ENCODE data around the gene RFK.
A peak's percentile ranks its signal among the peaks of the same experiment; 100 is the strongest.
"Not testable (repeated sequence)": the region's sequence is repeated elsewhere in the genome, so short reads cannot be mapped to it uniquely, and the experiment has no call there.

Gene RFK

DNA sequence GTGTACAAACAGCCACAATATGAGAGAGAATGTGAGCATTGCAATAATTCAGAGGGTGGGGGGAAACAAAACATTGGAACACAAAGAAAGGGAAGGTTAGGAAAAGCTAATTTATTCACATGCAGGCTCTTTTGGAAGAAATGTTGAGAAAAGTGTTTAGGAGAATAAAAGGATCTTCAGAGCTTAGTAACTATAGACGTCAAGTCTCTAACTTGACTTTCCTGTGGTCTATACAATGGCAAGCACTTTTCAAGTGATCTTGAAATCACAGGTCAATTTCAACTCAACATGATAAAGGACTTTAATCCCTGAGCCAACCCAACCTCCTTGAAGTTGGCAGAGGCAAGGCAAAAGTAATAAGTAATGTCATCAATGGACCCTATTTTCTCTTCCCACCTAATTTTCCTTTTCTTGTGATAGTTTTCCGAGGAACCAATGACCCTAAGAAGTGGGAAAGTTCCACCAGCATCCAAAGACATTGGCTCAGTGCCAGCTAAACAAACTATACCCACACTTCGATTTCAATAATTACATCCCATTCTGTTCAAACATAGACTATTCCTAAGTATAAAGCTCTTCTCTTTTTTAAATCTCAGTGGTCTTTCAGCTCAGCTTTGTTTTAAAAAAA is 23.7 kb downstream of the RFK start:
- no peak for DNase-seq (ENCODE audit: low read depth)

- peak; percentile 68 for DNase-seq (ENCODE audit: low read depth)
Observed at GRCh38 chr9:76369583-76369982, 24.6 kb downstream of the RFK start.

DNA sequence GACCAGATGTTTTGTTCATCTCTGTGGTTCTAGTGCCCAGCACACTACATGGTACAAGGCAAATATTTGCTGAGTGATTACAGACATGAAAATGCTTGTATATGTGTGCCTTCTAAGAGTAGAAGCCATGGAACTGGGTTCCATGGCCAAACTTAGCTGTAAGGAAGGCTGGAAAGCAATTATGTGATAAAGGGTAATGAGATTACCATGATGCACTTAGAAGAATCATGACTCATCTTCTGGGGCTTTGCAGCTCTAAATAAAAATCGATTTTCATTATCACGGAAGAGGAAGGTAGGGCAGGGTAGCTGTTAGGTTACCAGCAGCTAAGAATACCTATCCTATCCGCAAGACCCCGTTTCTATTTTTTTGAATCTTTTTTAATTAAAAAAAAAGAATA is 28.0 kb downstream of the RFK start:
- DNase-seq (ENCODE audit: low read depth) = no peak

GRCh38 chr9:76365028-76365427 is 29.2 kb downstream of the RFK start:
- DNase-seq (ENCODE audit: low read depth) = peak; percentile 72

DNA sequence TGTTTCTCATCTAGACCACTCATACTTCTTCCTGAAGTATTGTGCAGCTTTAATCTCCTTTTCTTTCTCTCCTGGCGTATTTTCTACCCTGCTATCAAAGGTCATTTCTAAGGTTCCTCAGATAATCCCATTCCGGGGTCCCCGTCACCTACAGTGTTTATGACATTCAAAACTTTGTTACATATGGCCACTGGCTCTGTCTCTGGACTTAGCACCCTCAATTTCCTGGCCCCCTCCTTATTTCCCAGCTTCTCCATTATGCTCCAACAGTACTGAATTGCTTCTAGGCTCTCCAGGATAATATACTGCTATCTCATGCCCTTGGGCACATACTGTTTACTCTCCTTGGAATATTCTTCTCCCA is 31.2 kb downstream of the RFK start:
- DNase-seq (ENCODE audit: low read depth) = no peak

DNA sequence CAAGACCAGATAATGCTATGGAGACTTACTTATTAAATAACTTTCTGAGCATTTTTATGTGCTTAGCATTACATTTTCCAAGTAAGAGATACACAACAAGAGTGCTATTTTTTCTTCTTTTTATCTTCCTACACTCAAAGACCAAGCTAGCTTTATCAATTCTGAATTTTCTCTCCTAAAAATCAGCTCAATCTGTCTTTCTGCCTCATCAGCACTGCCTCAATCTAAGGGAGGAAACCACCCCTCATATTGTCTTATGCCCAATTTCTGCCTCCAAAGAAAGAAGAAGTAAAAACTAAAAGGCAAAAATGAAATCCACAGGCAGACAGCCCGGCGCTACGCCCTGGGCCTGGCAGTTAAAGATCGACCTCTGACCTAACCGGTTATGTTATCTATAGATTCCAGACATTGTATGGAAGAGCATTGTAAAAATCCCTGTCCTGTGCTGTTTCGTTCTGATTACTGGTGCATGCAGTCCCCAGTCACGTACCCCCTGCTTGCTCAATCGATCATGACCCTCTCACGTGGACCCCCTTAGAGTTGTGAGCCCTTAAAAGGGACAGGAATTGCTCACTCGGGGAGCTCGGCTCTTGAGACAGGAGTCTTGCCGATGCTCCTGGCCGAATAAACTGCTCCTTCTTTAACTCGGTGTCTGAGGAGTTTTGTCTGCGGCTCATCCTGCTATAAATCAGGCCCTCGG is 31.7 kb downstream of the RFK start:
- not testable (repeated sequence) for DNase-seq (ENCODE audit: low read depth)

DNA sequence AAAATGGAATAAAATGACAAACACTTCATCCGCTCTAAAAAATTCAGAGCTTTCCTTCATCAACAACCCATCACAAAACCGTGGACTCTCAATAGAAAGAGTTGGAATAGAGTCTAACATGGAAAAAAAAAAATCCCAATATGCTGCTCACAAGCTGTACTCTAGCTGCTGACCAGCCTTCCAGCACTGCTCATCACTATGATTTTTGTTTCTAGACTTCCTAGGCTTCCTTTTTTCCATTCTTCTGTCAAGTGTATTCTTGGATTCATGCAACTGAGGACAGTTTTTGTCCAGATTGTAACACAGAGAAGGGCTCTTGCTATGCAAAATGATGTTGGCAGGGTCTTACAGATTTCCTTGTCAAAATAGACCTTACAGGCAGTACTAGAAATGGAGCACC is 34.5 kb downstream of the RFK start:
- DNase-seq (ENCODE audit: low read depth) = no peak

GRCh38 chr9:76359365-76359764 is 34.9 kb downstream of the RFK start:
- no peak for DNase-seq (ENCODE audit: low read depth)

DNA sequence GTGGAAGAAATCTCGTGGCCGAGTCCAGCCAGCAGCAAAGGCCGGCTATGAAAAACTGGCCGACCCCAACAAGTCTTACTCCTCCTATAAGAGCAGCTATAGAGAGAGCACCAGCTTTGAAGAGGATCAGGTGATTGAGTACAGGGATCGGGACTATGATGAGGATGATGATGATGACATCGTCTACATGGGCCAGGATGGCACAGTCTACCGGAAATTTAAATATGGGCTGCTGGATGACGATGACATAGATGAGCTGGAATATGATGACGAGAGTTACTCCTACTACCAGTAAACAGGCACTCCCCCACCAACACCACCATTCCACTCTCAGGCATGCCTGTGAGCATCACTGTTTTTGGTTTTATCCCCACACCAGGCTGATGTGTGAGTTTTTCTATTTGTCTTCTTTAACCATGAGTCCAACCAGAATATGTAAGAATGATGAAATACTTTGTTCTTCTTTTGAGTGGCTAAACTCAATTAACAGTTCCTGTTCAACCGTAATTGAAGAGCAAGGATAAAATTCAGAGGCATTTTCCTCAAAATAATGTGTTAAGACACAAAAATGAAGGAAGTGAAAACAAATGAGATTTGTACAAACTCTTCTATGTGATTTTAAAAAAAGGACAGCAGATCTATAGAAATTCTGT is 35.5 kb downstream of the RFK start:
- no peak for DNase-seq (ENCODE audit: low read depth)

DNA sequence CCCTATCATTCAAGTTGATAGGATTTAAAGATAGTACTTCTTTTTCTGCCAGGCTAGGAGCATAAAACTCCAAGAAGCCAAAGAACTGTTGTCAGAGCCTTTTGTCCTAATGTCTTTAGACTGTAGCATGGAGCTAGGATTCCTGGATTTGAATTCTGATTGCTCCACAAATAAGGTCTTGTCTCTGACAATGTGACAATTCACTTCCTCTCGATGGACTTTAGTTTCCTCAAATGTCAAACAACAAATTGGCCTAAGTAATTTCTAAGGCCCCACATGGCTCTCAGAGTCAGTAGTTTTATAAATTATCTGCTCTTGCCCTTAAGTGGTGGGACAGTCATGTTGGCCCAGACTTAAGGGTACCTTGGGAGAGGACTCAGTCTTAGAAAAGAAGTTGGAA is 36.7 kb downstream of the RFK start:
- DNase-seq (ENCODE audit: low read depth) = no peak

DNA sequence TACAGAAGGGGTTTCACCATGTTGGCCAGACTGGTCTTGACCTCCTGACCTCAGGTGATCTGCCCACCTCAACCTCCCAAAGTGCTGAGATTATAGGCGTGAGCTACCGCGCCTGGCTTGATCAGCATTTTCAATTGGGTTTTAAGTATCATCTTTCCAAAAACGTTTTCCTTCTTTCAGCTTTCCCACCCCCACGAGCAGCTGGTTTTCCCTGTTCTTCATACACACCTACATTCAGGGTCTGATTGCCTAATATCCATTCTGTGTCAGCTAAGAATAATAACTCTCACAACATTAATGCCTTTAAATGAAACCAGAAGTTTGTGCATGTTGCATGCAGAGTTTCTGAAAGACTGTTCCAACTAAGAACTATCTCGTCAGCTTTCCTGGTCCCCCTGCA is 38.3 kb downstream of the RFK start:
- DNase-seq (ENCODE audit: low read depth) = no peak

DNA sequence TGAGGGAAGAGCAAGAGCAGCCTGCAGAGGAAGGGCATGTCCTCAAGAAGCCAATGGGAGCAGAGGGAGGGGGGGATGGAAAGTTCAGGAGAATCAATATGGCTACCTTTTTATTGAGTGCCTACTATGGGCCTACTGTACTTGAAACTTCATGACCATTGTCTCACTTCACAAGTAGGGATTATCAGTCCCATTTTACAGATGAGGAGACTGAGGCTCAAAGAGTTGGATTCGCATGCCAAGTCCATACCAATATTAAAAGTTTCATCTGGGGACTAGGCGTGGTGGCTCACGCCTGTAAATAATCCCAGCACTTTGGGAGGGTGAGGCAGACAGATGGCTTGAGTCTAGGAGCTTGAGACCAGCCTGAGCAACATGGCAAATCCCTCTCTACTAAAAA is 40.0 kb downstream of the RFK start:
- no peak for DNase-seq (ENCODE audit: low read depth)

GRCh38 chr9:76353280-76353679 is 40.9 kb downstream of the RFK start:
- DNase-seq (ENCODE audit: low read depth) = peak; percentile 46

DNA sequence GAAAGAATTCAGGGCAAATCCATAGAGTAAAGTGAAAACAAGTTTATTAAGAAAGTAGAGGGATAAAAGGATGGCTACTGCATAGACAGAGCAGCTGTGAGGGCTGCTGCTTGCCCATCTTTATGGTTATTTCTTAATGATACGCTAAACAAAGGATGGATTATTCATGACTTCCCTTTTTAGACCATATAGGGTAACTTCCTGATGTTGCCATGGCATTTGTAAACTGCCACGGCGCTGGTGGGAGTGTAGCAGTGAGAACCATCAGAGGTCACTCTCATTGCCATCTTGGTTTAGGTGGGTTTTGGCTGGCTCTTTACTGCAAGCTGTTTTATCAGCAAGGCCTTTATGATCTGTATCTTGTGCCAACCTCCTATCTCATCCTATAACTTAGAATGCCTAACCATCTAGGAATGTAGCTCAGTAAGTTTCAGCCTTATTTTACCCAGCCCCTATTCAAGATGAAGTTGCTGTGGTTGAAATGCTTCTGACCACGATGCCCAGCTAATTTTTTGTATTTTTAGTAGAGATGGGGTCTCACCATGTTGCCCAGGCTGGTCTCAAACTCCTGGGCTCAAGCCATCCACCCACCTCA is 42.1 kb downstream of the RFK start:
- DNase-seq (ENCODE audit: low read depth) = no peak

DNA sequence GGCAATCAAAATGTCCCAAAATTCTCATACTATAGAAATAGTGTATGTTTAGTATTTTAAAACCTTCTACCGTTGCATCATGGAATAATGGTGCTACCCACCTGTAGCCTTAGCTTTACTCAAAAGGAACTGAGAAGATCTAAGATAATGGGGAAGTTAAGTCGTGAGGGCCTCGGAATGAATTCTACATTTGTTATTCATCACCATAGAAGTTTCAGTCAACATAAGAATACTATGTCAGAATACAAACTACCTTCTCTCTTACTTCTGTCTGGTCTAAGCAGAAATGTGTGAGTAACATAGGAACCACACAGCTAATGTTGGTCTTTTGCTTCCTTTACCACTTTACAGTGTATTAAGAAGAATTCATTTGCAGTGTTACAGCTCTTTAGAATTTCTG is 43.2 kb downstream of the RFK start:
- DNase-seq (ENCODE audit: low read depth) = no peak

DNA sequence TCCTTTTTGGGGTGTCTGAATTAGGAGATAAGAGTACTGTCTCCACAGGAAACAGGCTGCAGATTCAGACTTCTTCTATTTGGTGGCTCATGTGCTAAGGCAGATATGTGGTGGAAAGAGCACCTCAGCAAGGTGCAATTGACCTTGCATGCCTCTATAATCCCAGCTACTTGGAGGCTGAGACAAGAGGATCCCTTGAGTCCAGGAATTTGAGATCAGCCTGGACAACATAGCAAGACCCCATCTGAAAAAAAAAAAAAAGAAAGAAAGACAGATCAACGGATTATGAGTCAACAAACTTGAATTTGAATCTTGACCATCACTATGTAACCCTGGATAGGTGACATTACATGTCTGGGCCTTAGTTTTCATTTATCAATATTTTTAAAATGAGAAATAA is 44.4 kb downstream of the RFK start:
- DNase-seq (ENCODE audit: low read depth) = no peak

DNA sequence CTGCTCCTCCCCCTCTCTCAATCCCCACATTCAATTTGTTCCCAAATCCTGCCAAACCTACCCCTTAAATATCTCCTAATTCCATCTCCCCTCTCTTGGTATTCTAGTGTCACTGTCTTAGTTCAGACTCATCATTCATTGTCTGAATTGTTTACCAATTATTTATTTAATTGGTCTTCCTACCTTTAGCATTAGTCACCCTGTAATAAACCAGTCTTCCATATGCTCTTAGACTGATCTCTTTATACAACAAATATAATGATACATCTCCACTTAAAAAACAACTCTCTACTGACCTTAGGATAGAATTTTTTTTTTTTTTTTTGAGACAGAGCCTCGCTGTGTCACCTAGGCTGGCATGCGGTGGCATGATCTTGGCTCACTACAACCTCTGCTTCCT is 51.4 kb downstream of the RFK start:
- DNase-seq (ENCODE audit: low read depth) = no peak

- no peak for DNase-seq (ENCODE audit: low read depth)
Observed at GRCh38 chr9:76342201-76342600, 52.0 kb downstream of the RFK start.

- DNase-seq (ENCODE audit: low read depth) = no peak
Observed at GRCh38 chr9:76341616-76342015, 52.6 kb downstream of the RFK start.

- DNase-seq (ENCODE audit: low read depth) = no peak
Observed at GRCh38 chr9:76338418-76338817, 55.8 kb downstream of the RFK start.

GRCh38 chr9:76336027-76336426 is 58.2 kb downstream of the RFK start:
- DNase-seq (ENCODE audit: low read depth) = no peak

Data from iris pigment epithelial cell (primary cell).